Breast epithelium (tissue), 3 donors: Measurements from ENCODE around the gene HUNK.

Experiments used
- CTCF ChIP-seq, 3 donors: fragments of 450-650 bp; IDR thresholded peaks; one replicate each; pipeline ENCODE4 v1.5.1; 2016 to 2017; ENCODE audit warnings: antibody characterized with exemption in 3 of 3, mild to moderate bottlenecking in 3 of 3, moderate library complexity in 3 of 3
- POLR2A ChIP-seq: fragments of 450-650 bp; IDR thresholded peaks from one replicate; pipeline ENCODE4 v1.6.1; 2016; ENCODE audit warnings: antibody characterized with exemption, mild to moderate bottlenecking, moderate library complexity

GRCh38 chr21:32046191-32046590 is 173.4 kb downstream of the HUNK start:
- no peak for TF ChIP-seq CTCF (IDR thresholded peaks at IDR 0.05)
- no peak for TF ChIP-seq POLR2A
